OCI-LY3 (cell line): ENCODE data around the gene CCL15.

Source experiments
- H2AFZ ChIP-seq: fragments of 200-600, 300-600 bp; shearing (Covaris generic); 2 replicates; pipeline ENCODE4 v1.6.0; 2014; ENCODE audit warnings: antibody characterized with exemption, low read depth, low read length
- H3K27ac ChIP-seq: fragments of 200-600, 300-600 bp; sonication (generic); 2 replicates; pipeline ENCODE4 v1.5.1; 2014; ENCODE audit warnings: mild to moderate bottlenecking, low read length, moderate library complexity, mixed read lengths
- H3K27me3 ChIP-seq: fragments of 200-600, 300-600 bp; sonication (generic); 2 replicates; pipeline ENCODE4 v1.6.1; 2014; ENCODE audit warnings: low read depth, low read length, mixed read lengths
- H3K36me3 ChIP-seq: fragments of 200-600, 300-600 bp; sonication (generic); replicated peaks from 2 replicates; pipeline ENCODE3; 2014; ENCODE audit warnings: low read depth, low read length, mixed read lengths
- H3K4me1 ChIP-seq: fragments of 300-600, 200-600 bp; sonication (generic); 2 replicates; pipeline ENCODE4 v1.6.1; 2014; ENCODE audit warnings: low read length, mixed read lengths
- H3K4me2 ChIP-seq: fragments of 200-600, 300-600 bp; sonication (generic); 2 replicates; pipeline ENCODE4 v1.6.1; 2014; ENCODE audit warnings: low read length, mixed read lengths
- H3K4me3 ChIP-seq: fragments of 300-600, 200-600 bp; sonication (generic); 2 replicates; pipeline ENCODE4 v1.5.1; 2014; ENCODE audit warnings: antibody characterized with exemption, mild to moderate bottlenecking, low read length, moderate library complexity
- H3K79me2 ChIP-seq: fragments of 300-600, 200-600 bp; shearing (Covaris generic); 2 replicates; pipeline ENCODE4 v1.6.1; 2014; ENCODE audit warnings: mild to moderate bottlenecking, low read length, mixed read lengths
- H3K9ac ChIP-seq: fragments of 300-600, 200-600 bp; shearing (Covaris generic); 2 replicates; pipeline ENCODE4 v1.6.0; 2014; ENCODE audit warnings: mild to moderate bottlenecking, low read length, moderate library complexity
- H3K9me3 ChIP-seq: fragments of 200-600, 300-600 bp; shearing (Covaris generic); 2 replicates; pipeline ENCODE4 v1.6.1; 2014; ENCODE audit warnings: low read length, mixed read lengths; ENCODE audit not compliant: insufficient read depth
- H4K20me1 ChIP-seq: fragments of 200-600, 300-600 bp; sonication (generic); 2 replicates; pipeline ENCODE4 v1.6.1; 2016; ENCODE audit warnings: low read length, mixed read lengths; ENCODE audit not compliant: insufficient read depth
- CTCF ChIP-seq: fragments of 200-600, 300-600 bp; sonication (generic); IDR thresholded peaks from 2 replicates; pipeline ENCODE4 v1.5.1; 2014; ENCODE audit warnings: antibody characterized with exemption, low read length, low read depth
- EZH2phosphoT487 ChIP-seq: fragments of 200-600 bp; shearing (Covaris generic); IDR thresholded peaks from 2 replicates; pipeline ENCODE4 v1.6.1; 2018; ENCODE audit warnings: antibody characterized with exemption, mixed run types, low read depth

CCL15 gene

GRCh38 chr17:35977509-35977908 lies 23.8 kb downstream of the CCL15 start:
- peaks cover 44% of the 10 kb centered on the region for H3K27me3 ChIP-seq
- no peaks in the 10 kb centered on the region for H3K9me3 ChIP-seq
- no peaks in the 10 kb centered on the region for H3K79me2 ChIP-seq
- H3K36me3 ChIP-seq: no peaks in the 10 kb centered on the region
- 0 out of 2 replicates have a peak overlapping the region, but pooled peaks have one; percentile 53 for H2AFZ ChIP-seq
- H3K9ac ChIP-seq: 0 out of 2 replicates have a peak overlapping the region, but pooled peaks have one; percentile 2
- H3K27ac ChIP-seq: no peak overlapping the region; the same call in 1 of the 2 replicates
- no peak for TF ChIP-seq CTCF
- no peak for TF ChIP-seq EZH2phosphoT487
- H3K4me2 ChIP-seq: peak overlapping the region; percentile 73
- peak overlapping the region; percentile 48 for H3K4me3 ChIP-seq
- peaks cover 24% of the 10 kb centered on the region for H3K4me1 ChIP-seq
- no peaks in the 10 kb centered on the region for H4K20me1 ChIP-seq

- Histone ChIP-seq H3K4me3 (no peak overlapping the region), H3K79me2 (no peaks in the 10 kb centered on the region), H3K36me3 (no peaks in the 10 kb centered on the region), H3K9ac (no peak overlapping the region), H4K20me1 (no peaks in the 10 kb centered on the region), H3K27ac (no peak overlapping the region), H3K4me2 (no peak overlapping the region), H2AFZ (0 out of 2 replicates have a peak overlapping the region, but pooled peaks have one; percentile 13), H3K27me3 (peaks cover 30% of the 10 kb centered on the region), H3K4me1 (peaks cover 45% of the 10 kb centered on the region), H3K9me3 (no peaks in the 10 kb centered on the region)
- TF ChIP-seq EZH2phosphoT487 (no peak), CTCF (no peak)
Measured at GRCh38 chr17:35973333-35974260, 27.8 kb downstream of the CCL15 start.

GRCh38 chr17:35972945-35973332 lies 28.4 kb downstream of the CCL15 start:
- TF ChIP-seq EZH2phosphoT487: no peak
- no peak for TF ChIP-seq CTCF
- H4K20me1 ChIP-seq: no peaks in the 10 kb centered on the region
- no peak overlapping the region for H3K9ac ChIP-seq
- H3K4me3 ChIP-seq: no peak overlapping the region
- no peak overlapping the region for H3K4me2 ChIP-seq
- peaks cover 41% of the 10 kb centered on the region for H3K4me1 ChIP-seq
- H3K9me3 ChIP-seq: no peaks in the 10 kb centered on the region
- peaks cover 23% of the 10 kb centered on the region for H3K27me3 ChIP-seq
- no peaks in the 10 kb centered on the region for H3K79me2 ChIP-seq
- no peak overlapping the region for H2AFZ ChIP-seq
- H3K36me3 ChIP-seq: no peaks in the 10 kb centered on the region
- no peak overlapping the region for H3K27ac ChIP-seq

- Histone ChIP-seq H3K27me3 (peaks cover 20% of the 10 kb centered on the region), H3K9me3 (no peaks in the 10 kb centered on the region), H2AFZ (no peak overlapping the region), H3K36me3 (no peaks in the 10 kb centered on the region), H3K4me2 (no peak overlapping the region), H3K4me3 (no peak overlapping the region), H4K20me1 (no peaks in the 10 kb centered on the region), H3K9ac (no peak overlapping the region), H3K79me2 (no peaks in the 10 kb centered on the region), H3K4me1 (peaks cover 37% of the 10 kb centered on the region), H3K27ac (no peak overlapping the region)
- TF ChIP-seq EZH2phosphoT487 (no peak), CTCF (no peak)
Measured at GRCh38 chr17:35972535-35972934, 28.8 kb downstream of the CCL15 start.
